Activated CD8-positive, alpha-beta memory T cell treated with anti-CD3 and anti-CD28 coated beads, Interleukin-2, amount 50 U/mL, for 24 hours (primary cell): ENCODE measurements around the gene HDGFL2.

Experiments
- DNase-seq: peaks from one replicate; pipeline ENCODE4 v3.0.0-alpha.2; 2020; ENCODE audit errors: extremely low read depth

HDGFL2 gene

DNA sequence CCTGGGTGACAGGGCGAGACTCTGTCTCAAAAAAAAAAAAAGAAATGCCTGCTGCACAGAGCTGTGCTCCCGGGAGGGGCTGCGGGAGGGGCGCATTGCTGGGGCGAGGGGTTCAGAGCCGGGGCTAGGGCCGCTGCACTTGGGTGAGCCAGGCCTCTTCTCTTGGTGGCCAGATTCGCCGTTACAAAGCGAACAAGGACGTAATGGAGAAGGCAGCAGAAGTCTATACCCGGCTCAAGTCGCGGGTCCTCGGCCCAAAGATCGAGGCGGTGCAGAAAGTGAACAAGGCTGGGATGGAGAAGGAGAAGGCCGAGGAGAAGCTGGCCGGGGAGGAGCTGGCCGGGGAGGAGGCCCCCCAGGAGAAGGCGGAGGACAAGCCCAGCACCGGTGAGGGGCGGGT is 27.2 kb downstream of the HDGFL2 start:
- DNase-seq, result no peak

DNA sequence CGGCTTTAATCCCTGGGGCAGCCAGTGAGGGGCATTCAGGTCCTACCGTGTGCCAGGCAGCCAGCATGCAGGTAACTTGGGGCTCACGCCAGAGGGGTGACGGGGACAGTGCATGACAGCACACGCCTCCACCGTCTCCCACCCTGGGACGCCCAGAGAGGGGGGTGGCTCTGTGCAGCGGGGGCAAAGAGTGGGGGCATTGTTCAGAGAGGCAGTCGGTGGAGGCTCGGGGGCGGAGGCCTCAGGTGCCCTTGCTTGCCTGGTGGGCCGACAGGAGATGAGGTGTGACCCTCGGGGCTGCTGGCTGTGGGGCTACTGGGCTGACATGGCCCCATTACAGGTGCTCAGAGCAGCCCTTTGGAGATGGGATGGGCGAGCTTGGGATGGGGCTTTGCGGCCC is 27.8 kb downstream of the HDGFL2 start:
- DNase-seq, result no peak

DNA sequence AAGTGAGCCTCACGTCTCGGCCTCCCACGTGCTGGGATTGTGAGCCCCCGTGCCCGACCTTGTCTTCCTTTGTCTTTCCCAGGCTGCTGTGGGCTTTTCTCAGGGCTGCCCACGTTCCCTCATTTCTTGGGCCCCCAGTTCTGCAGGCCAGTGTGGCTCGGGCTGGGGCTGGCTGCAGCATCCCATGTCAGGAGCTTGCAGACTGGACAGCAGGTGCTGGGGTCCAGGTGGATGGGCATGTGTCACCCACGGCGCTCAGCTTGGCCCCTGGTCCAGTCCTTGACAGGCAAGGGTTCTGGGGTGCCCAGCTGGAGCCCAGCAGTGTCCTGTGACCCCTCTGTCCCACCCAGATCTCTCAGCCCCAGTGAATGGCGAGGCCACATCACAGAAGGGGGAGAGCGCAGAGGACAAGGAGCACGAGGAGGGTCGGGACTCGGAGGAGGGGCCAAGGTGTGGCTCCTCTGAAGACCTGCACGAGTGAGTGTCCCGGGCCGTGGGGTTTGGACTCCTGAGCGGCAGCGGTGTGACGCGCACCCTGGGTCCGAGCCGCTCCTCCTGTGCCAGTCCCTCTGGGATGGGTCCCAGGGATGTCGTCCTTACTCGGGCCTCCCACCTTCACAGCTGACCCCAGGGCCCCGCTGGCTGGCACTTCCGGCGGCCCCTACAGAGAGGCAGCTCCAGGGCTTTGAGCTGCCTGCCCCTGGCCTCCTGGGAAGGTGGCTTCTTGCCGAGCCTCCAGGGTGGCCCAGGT is 28.9 kb downstream of the HDGFL2 start:
- DNase-seq, result no peak

DNA sequence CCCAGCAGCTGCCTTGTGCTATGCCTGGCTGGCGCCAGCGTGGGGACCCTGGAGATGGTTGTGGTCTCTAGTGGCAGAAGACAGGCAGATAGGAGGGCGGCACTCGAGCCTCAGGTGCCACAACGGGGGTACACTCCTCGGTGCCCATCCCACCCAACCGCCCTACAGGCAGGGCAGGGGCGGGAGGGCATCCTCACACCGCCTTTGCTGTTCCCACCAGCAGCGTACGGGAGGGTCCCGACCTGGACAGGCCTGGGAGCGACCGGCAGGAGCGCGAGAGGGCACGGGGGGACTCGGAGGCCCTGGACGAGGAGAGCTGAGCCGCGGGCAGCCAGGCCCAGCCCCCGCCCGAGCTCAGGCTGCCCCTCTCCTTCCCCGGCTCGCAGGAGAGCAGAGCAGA is 29.6 kb downstream of the HDGFL2 start:
- DNase-seq, result no peak

DNA sequence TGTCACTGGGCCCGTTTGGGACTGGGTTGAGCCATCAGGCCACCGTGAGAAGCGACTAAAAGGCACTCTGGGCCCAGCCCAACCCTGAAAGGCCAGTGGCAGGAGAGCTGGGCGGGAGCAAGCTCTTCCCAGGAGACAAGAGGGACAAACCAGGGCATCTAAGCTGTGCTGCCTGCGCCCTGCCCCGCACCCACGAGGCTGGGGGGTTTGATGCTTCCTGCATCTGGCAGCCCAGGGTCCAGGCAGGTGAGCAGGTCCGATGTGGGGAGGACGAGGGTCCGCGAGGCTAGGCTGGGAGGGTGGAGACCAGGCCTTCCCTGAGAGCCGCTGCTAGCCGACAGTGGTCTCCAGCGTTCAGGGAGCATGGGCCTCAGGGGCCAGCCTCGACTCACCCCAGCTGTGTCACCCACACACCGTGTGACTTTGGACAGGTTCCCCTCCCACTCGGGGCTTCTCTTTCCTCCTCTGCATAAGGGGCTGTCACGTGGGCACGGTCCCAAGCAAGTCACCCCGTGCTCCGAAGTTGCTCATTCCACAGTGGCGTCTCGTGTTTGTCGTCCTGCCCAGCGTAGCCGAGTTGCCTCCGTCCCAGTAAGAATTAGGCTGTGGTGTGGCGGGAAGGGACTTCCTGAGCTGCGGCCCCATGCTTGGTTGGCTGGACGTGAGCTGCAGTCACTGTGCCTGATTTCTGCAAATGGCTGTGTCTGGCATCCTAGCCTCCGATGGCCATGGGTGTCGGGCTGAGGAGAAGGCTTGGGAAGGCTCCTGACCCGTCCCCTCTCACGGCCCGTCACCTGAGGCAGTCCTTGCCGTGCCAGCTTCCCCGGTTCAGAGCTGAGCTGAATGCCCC is 30.4 kb downstream of the HDGFL2 start:
- no peak for DNase-seq

DNA sequence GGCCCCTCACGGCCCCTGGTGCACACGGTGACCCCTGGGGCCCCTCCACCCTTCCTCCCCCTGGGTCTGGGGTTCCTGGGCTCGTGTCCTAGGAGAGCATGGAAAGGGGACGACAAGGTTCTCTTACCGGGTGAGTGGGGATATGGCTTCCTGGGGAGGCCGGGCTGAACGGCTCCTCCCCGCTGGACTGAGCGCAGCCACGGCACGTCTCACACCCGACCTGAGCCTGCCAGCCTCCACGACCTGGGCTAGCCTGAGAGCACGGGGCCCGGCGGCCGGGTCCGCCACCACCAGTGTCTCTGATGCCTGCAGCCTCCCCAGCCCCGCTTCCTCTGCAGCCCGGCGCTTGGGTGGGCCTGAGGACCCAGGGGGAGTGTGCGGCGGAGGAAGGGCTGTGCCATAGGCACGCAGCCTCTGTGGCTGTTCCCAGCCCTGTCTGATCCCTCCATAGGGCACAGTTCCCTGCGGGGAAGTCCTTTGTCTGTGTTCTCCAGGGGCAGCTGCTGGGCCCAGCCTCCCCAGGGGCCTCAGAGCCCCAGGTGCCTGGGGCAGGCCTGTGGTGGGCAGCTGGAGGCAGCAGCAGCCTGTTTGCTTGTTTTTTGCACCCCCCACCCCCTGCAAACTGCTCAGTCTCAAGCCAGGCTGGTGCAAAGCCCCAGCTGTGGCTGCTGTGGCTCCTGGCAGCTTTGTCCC is 31.2 kb downstream of the HDGFL2 start:
- no peak for DNase-seq

DNA sequence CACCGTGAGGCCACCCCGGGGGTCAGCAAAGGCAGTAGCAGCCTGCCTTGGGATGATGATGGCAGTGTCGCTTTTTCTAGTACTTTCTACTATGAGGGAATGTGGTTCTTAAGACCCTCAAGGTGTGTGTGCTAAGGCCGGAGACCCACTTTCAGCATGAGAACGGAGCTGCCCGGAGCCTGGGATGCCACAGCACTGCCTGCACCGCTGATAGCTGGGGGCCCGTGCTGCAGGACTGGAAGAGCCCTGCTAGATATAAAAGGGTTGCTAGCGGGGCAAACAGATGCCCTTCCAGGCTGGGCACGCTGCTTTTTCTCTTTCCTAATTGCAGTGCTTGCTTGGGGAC is 31.7 kb downstream of the HDGFL2 start:
- DNase-seq, result no peak

DNA sequence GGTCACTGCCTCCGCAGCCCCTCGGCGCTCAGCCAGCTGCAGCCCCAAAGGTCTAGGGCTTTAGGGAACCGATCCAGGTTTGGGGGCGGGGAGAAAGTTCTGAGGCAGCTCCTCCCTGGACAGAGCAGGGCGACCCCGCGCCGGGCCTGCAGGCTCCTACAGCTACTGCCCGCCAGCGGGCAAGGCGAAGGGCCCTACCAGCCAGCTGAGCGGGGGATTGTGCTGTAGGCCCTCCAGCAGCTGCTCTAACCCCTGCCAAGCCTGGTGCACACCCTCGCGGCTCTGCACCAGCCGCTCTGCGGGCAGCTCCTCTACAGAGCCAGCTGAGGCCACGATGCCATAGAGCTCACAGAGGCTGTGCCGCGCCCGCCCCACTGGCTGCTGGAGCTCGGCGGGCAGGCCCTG is 32.2 kb downstream of the HDGFL2 start:
- no peak for DNase-seq

DNA sequence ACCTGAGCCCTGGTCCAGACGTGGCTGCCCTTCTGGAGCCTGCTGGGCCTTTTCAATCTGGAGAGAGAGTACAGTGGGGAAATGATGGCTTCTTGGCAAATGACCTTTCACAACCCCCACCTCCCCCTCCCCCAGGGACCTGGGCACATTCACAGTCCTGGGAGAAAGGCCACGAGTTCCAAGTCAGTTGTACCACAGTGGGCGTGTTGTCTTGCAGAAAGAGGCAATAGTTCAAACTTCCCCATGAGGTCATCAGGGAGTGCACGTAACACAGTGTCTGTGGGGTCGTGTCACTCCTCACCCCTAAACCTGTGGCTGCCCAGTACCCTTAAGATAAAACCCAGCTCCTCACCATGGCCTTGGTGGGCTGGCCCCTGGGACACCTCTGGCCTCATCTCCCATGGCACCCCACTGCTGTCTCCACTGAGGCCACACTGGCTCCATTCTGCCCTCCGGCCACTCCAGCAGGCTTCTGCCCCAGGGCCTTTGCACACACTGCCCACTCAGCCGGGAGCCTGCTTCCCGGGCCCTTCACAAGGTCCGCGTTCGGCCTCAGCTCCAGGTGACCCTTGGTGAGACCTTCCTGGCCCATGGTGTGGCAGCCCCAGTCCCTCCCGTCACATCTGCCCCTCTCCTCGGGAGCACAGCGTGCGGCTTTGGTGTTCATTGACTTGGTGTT is 32.9 kb downstream of the HDGFL2 start:
- no peak for DNase-seq

DNA sequence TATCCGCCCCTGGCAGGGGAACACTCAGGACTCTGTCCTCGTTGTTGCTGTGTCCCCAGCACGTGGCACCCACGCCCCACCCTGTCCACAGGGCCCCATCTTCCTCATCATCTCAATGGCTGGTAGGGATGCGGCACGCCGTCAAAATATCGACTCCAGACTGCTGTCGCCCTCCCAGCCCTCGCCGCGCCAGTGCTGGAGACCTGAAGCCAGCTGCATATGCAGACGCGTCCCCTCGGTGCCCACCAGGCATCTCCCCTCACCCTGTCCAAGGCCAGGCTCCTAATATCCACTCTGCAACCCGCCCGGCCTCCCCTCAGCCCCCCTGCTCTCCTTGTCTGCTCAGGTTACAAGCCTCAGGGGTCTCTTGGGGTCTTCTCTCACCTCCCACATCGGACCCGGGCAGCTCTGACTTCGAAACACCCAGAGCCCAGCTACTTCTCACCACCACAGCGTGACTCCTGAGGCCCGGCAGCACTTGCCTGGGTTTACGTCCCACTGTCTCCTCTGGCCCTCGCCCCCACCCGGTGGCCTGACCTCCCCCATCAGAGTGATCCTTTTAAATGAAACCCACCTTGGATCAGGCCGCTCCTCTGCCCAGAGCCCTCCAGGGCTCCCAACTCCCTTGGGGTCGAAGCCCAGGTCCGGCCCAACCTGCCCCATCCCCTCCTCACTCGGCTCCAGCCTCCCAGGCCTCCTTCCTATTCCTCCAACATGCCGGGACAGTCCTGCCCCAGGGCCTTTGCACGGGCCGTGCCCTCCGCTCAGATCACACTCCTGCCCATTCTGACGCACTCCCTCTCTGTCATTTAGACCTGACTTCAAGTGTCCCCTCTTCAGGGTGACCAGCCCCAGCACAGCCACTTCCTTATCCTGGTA is 33.7 kb downstream of the HDGFL2 start:
- DNase-seq, result no peak

DNA sequence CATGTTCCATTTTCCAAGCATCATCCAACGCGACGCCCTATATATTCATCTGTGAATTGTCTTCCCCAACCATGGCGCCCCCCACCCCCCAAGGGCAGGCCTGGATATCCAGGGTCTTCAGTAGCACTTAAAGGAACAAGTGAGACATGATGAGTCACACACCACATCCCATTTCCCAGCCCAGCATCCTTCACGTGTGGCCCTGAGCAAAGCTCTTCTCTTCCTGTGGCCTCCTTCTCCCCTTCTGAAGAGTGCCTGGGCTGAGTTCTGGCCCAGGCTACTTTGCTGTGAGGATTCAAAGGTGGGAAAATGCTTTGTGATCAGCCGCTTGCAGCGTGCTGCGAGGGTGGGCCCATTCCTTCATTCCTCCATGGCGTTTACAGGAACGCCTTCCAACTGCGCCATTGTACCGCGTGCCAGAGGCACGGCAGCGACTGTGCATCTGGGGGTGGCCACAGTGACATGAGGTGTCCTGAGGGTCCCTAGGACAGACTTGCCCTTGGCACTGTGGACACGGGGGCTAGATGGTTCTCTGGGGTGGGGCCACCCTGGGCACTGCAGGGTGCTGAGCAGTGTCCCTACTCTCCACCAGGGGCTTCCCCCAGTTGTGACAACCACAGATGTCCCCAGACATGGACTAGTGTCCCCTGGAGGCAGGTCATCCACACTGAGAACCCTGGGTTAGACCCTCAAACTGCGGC is 34.5 kb downstream of the HDGFL2 start:
- DNase-seq, result no peak

DNA sequence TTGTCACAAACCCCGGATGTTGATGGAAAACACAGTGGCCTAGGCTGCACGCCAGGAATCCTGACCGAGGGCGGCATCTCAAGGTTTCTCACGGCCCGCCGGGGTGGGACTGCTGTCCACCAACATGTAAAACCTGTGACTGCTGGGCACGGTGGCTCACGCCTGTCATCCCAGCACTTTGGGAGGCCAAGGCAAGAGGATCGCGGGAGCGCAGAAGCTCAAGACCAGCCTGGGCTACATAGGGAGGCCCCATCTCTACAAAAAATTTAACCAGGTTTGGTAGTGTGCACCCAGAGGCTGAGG is 35.0 kb downstream of the HDGFL2 start:
- no peak for DNase-seq

DNA sequence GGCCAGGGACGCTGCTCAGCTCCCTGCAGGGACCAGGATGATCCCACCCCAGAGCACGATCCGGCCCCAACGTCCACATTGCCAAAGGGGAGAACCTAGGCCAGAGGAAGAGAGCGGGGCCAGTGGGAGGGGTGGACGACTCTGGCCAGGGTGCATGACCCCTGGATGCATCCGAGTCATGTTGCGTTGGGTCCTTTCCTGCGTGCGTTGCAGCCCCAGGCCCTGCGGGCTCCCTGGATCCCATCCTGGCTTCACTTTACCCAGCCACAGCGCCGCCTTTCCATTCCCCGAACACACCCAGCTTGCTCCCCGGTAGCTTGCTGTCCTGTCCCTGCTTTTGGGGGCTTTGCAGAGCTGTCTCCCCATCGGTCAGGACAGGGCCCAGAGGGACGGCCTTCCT is 35.7 kb downstream of the HDGFL2 start:
- DNase-seq, result no peak

DNA sequence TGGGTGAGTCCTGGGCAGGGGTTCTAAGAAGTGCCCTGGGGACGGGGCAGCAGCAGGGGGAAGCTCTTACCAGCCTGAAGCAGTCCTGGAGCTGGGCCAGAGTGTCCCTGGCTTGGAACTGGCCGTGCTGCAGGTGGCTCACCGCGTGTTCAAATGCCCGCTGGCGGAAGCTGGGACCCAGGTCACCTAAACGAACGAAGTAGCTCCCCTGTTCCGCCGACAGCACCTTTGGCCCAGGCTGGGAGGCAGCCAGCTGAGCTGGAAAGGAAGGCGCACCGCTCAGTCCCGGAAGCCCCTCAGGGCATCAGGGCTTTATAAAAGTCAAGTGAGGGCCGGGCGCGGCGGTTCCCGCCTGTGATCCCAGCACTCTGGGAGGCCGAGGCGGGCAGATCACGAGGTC is 36.6 kb downstream of the HDGFL2 start:
- no peak for DNase-seq

DNA sequence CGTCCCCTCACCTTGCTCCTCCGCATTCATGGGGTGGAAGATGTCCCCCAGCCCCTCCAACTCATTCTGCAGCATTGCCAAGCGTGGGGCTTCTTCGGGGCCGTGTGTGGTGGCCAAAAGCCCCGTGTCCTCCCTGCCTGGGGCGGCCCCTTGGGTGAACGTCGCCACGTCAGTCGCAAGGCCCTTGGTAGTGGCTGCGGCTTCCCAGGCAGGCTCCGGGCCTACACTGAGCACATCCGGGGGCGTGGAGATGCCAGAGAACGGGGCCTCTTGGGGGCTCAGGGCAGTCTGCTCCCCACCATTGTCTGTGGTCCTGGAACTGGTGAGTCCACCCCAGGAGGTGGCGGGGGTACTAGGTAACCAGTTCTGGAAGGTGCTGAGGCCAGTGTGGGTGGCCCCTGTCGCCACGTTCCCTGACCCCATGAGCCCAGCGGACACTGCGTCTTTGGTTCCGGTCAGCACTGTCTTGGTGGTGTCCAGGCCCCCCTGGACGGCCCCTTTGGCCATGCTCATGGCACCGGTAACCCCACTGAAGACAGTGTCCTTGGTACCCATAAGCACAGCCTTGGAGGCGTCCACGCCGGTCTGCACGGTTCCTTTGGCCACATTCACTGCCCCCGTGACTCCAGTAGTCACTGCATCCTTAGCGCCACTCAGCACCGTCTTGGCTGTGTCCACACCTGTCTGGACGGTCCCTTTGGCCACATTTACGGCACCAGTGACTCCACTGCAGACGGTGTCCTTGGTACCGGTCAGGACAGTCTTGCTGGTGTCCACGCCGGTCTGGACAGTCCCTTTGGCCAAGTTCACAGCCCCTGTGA is 38.5 kb downstream of the HDGFL2 start:
- no peak for DNase-seq

DNA sequence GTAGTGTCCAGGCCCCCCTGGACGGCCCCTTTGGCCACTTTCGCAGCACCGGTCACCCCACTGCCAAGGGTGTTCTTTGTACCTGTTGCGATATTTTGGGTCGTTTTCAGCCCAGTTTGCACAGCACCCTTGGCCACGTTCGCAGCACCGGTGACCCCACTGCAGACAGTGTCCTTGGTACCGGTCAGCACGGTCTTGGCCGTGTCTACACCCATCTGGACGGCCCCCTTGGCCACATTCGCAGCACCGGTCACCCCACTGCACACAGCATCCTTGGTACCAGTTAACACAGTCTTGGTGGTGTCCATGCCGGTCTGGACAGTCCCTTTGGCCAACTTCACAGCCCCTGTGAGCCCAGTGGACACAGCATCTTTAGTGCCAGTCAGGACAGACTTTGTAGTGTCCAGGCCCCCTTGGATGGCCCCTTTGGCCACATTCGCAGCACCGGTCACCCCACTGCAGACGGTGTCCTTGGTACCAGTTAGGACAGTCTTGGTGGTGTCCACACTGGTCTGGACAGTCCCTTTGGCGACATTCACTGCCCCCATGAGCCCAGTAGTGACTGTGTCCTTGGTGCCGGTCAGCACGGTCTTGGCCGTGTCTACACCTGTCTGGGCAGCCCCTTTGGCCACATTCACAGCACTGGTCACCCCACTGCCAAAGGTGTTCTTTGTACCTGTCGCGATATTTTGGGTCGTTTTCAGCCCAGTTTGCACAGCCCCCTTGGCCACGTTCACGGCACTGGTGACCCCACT is 39.4 kb downstream of the HDGFL2 start:
- DNase-seq, result no peak

DNA sequence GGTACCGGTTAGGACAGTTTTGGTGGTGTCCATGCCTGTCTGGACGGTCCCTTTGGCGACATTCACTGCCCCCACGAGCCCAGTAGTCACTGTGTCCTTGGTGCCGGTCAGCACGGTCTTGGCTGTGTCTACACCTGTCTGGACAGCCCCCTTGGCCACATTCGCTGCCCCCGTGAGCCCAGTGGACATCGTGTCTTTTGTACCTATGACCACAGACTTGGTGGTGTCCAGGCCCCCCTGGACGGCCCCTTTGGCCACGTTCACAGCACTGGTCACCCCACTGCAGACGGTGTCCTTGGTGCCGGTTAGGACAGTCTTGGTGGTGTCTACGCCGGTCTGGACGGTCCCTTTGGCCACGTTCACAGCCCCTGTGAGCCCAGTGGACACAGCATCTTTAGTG is 40.0 kb downstream of the HDGFL2 start:
- no peak for DNase-seq

DNA sequence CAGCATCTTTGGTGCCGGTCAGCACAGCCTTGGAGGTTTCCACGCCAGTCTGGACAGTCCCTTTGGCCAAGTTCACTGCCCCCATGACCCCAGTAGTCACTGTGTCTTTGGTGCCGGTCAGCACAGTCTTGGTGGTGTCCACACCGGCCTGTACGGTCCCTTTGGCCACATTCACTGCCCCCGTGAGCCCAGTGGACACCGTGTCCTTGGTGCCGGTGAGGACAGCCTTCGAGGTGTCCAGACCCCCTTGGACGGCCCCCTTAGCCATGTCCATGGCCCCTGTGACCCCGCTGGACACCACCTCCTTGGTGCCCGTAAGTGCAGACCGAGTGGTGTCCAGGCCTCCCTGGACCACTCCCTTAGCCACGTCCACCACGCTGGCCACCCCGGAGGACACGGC is 41.2 kb downstream of the HDGFL2 start:
- DNase-seq, result no peak

DNA sequence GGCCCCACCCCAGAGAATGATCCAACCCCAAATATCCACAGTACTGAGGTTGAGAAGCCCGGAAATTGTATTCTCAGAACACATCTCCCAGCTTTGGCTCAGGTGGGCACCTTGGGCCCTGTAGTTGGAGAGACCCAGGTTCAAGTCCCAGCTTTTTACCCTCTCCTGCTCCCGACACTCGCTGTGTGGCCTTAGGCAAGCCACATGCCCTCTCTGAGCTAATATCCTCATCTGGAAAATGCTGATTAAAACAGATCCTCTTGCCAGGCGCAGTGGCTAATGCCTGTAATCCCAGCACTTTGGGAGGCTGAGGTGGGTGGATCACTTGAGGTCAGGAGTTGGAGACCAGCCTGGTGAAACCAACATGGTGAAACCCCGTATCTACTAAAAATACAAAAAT is 43.6 kb downstream of the HDGFL2 start:
- no peak for DNase-seq
